Rectal smooth muscle tissue (tissue), 1 donor: ENCODE results near the gene DNAJA2.

Source experiments
- H3K27ac ChIP-seq: one replicate; pipeline ENCODE4 v1.7.0; 2013; ENCODE audit warnings: low read depth, low read length, inconsistent platforms
- H3K27me3 ChIP-seq: one replicate; pipeline ENCODE4 v1.7.0; 2013; ENCODE audit warnings: low read length; ENCODE audit not compliant: control insufficient read depth, insufficient read depth
- H3K36me3 ChIP-seq: one replicate; pipeline ENCODE4 v1.7.0; 2013; ENCODE audit warnings: low read length; ENCODE audit not compliant: control insufficient read depth, insufficient read depth
- H3K4me1 ChIP-seq: one replicate; pipeline ENCODE4 v1.7.0; 2013; ENCODE audit warnings: low read length; ENCODE audit not compliant: control insufficient read depth, insufficient read depth
- H3K4me3 ChIP-seq: one replicate; pipeline ENCODE4 v1.7.0; 2013; ENCODE audit warnings: low read length
- H3K9ac ChIP-seq: one replicate; pipeline ENCODE4 v1.7.0; 2013; ENCODE audit warnings: low read length

Gene DNAJA2

GRCh38 chr16:46996952-46997458, 23.5 kb upstream of the DNAJA2 start:
- H3K4me3 ChIP-seq, result no peak overlapping the region
- H3K27me3 ChIP-seq, result no peaks in the 10 kb centered on the region
- no peaks in the 10 kb centered on the region for H3K4me1 ChIP-seq
- no peak overlapping the region for H3K27ac ChIP-seq
- no peak overlapping the region for H3K9ac ChIP-seq
- no peaks in the 10 kb centered on the region for H3K36me3 ChIP-seq

GRCh38 chr16:46996391-46996790, 22.9 kb upstream of the DNAJA2 start:
- H3K9ac ChIP-seq, result no peak overlapping the region
- no peaks in the 10 kb centered on the region for H3K36me3 ChIP-seq
- no peaks in the 10 kb centered on the region for H3K4me1 ChIP-seq
- H3K4me3 ChIP-seq, result no peak overlapping the region
- H3K27me3 ChIP-seq, result no peaks in the 10 kb centered on the region
- H3K27ac ChIP-seq, result no peak overlapping the region

- H3K4me3 ChIP-seq, result no peak overlapping the region
- H3K27me3 ChIP-seq, result no peaks in the 10 kb centered on the region
- H3K36me3 ChIP-seq, result no peaks in the 10 kb centered on the region
- H3K9ac ChIP-seq, result no peak overlapping the region
- no peak overlapping the region for H3K27ac ChIP-seq
- no peaks in the 10 kb centered on the region for H3K4me1 ChIP-seq
These were observed 18.5 kb upstream of the DNAJA2 start for GRCh38 chr16:46991729-46992704.

- Histone ChIP-seq H3K27ac (no peak overlapping the region), H3K27me3 (no peaks in the 10 kb centered on the region), H3K4me1 (no peaks in the 10 kb centered on the region), H3K36me3 (no peaks in the 10 kb centered on the region), H3K4me3 (no peak overlapping the region), H3K9ac (no peak overlapping the region)
These were observed 13.4 kb upstream of the DNAJA2 start for GRCh38 chr16:46986896-46987295.

- no peaks in the 10 kb centered on the region for H3K36me3 ChIP-seq
- H3K9ac ChIP-seq, result no peak overlapping the region
- no peak overlapping the region for H3K27ac ChIP-seq
- no peaks in the 10 kb centered on the region for H3K4me1 ChIP-seq
- no peak overlapping the region for H3K4me3 ChIP-seq
- H3K27me3 ChIP-seq, result no peaks in the 10 kb centered on the region
These were observed 13.0 kb upstream of the DNAJA2 start for GRCh38 chr16:46986438-46986837.

- Histone ChIP-seq H3K27ac (no peak overlapping the region), H3K4me1 (no peaks in the 10 kb centered on the region), H3K9ac (no peak overlapping the region), H3K36me3 (no peaks in the 10 kb centered on the region), H3K4me3 (no peak overlapping the region), H3K27me3 (no peaks in the 10 kb centered on the region)
These were observed 8.9 kb upstream of the DNAJA2 start for GRCh38 chr16:46982335-46982734.

- Histone ChIP-seq H3K9ac (no peak overlapping the region), H3K27ac (no peak overlapping the region), H3K36me3 (no peaks in the 10 kb centered on the region), H3K4me1 (no peaks in the 10 kb centered on the region), H3K4me3 (no peak overlapping the region), H3K27me3 (no peaks in the 10 kb centered on the region)
These were observed 7.5 kb upstream of the DNAJA2 start for GRCh38 chr16:46980926-46981325.

- Histone ChIP-seq H3K4me1 (peaks cover 13% of the 10 kb centered on the region), H3K9ac (no peak overlapping the region), H3K36me3 (no peaks in the 10 kb centered on the region), H3K27me3 (no peaks in the 10 kb centered on the region), H3K4me3 (no peak overlapping the region), H3K27ac (no peak overlapping the region)
These were observed 3.1 kb upstream of the DNAJA2 start for GRCh38 chr16:46976550-46976949.

GRCh38 chr16:46975908-46976470, 2.5 kb upstream of the DNAJA2 start:
- Histone ChIP-seq H3K4me3 (no peak overlapping the region), H3K27me3 (no peaks in the 10 kb centered on the region), H3K36me3 (no peaks in the 10 kb centered on the region), H3K9ac (no peak overlapping the region), H3K27ac (no peak overlapping the region), H3K4me1 (peaks cover 13% of the 10 kb centered on the region)

- H3K36me3 ChIP-seq, result no peaks in the 10 kb centered on the region
- no peaks in the 10 kb centered on the region for H3K27me3 ChIP-seq
- H3K4me3 ChIP-seq, result no peak overlapping the region
- H3K4me1 ChIP-seq, result peaks cover 13% of the 10 kb centered on the region
- no peak overlapping the region for H3K9ac ChIP-seq
- no peak overlapping the region for H3K27ac ChIP-seq
These were observed 1.7 kb upstream of the DNAJA2 start for GRCh38 chr16:46975165-46975564.

- Histone ChIP-seq H3K27ac (peak overlapping the region; percentile 98), H3K9ac (no peak overlapping the region), H3K4me1 (peaks cover 13% of the 10 kb centered on the region), H3K4me3 (peak overlapping the region; percentile 88), H3K36me3 (peaks cover under 1% of the 10 kb centered on the region), H3K27me3 (no peaks in the 10 kb centered on the region)
These were observed 878 bp upstream of the DNAJA2 start for GRCh38 chr16:46974352-46974751.

- peak overlapping the region; percentile 88 for H3K4me3 ChIP-seq
- H3K27me3 ChIP-seq, result no peaks in the 10 kb centered on the region
- peak overlapping the region; percentile 98 for H3K27ac ChIP-seq
- peaks cover 13% of the 10 kb centered on the region for H3K4me1 ChIP-seq
- peaks cover 3% of the 10 kb centered on the region for H3K36me3 ChIP-seq
- peak overlapping the region; percentile 50 for H3K9ac ChIP-seq
These were observed 486 bp upstream of the DNAJA2 start for GRCh38 chr16:46973996-46974324.
